ENCODE data around the gene CELA3B.
"Not testable (repeated sequence)": the region's sequence is repeated elsewhere in the genome, so short reads cannot be mapped to it uniquely, and the experiment has no call there.

CELA3B gene

GRCh38 chr1:22014575-22015206 lies 37.9 kb downstream of the CELA3B start:
- DNase-seq: not testable (repeated sequence)

GRCh38 chr1:22018583-22019559 lies 42.0 kb downstream of the CELA3B start:
- DNase-seq: peak; percentile 20 to 93 (median 39)

GRCh38 chr1:22021061-22021460 lies 44.2 kb downstream of the CELA3B start:
- no peak for DNase-seq

- peak; percentile 60 to 87 (median 73) for DNase-seq
Observed at GRCh38 chr1:22024485-22025367, 47.9 kb downstream of the CELA3B start.

GRCh38 chr1:22025368-22026155 lies 48.7 kb downstream of the CELA3B start:
- DNase-seq: peak; percentile 71 to 94 (median 84)

- no peak for DNase-seq
Observed at GRCh38 chr1:22026924-22027289, 50.1 kb downstream of the CELA3B start.

- DNase-seq: no peak
Observed at GRCh38 chr1:22030057-22030456, 53.2 kb downstream of the CELA3B start.

- DNase-seq: no peak
Observed at GRCh38 chr1:22030473-22030872, 53.7 kb downstream of the CELA3B start.

GRCh38 chr1:22031214-22031962 lies 54.6 kb downstream of the CELA3B start:
- peak in 1 of 5 donors; percentile 64 for DNase-seq

- DNase-seq: not testable (repeated sequence)
Observed at GRCh38 chr1:22034834-22035233, 58.0 kb downstream of the CELA3B start.

GRCh38 chr1:22037520-22037919 lies 60.7 kb downstream of the CELA3B start:
- DNase-seq: no peak

- no peak for DNase-seq
Observed at GRCh38 chr1:22038036-22038435, 61.2 kb downstream of the CELA3B start.
